T-cell (primary cell): Measurements from ENCODE around the gene CTBP2. TPM values are rescaled to one million over a fixed set of nuclear protein-coding genes. Genes with fewer than 3 reads are reported as not detected.
A peak's percentile ranks its signal among the peaks of the same experiment; 100 is the strongest.

ENCODE experiments used
- ATAC-seq, 4 experiments: fragments of 200-7000 bp in 3 of 4; fragments of 150-1000 bp in 1 of 4; cut with Tn5 transposase; replicated peaks in 1 of 4; 1 replicate in 3 of 4; 2 replicates in 1 of 4; pipeline ENCODE4 v1.10.0; 2021; ENCODE audit warnings: moderate library complexity in 3 of 4, mild to moderate bottlenecking in 2 of 4, moderate number of reproducible peaks in 1 of 4
- CTCF ChIA-PET, 2 donors: fragments of 300-600 bp; sonication (Branson Sonifier 250); formaldehyde crosslinking; loops; one replicate each; lab custom pipeline; 2022; ENCODE audit warnings: antibody characterized with exemption in 2 of 2; lab: Charles Lee
- POLR2A ChIA-PET, 2 donors: fragments of 300-600 bp; sonication (Branson Sonifier 250); formaldehyde crosslinking; loops; one replicate each; lab custom pipeline; 2022; ENCODE audit warnings: antibody characterized with exemption in 2 of 2; lab: Charles Lee
- DNase-seq, 35 experiments: peaks; one replicate each; pipeline versions ENCODE4 v3.0.0 to v3.0.0-alpha.2; 2013 to 2023
- H3K27ac ChIP-seq: one replicate; pipeline ENCODE4 v1.5.1; 2013; ENCODE audit warnings: low read length
- H3K27me3 ChIP-seq, 2 experiments: replicated peaks in 1 of 2; 1 replicate in 1 of 2; 2 replicates in 1 of 2; pipeline versions ENCODE4 v1.6.1 to v1.7.0; 2013; ENCODE audit warnings: low read length in 1 of 2, mixed read lengths in 1 of 2; ENCODE audit not compliant: control insufficient read depth in 2 of 2, insufficient read depth in 2 of 2; ENCODE audit errors: extremely low read depth in 1 of 2
- H3K36me3 ChIP-seq, 2 donors: 1 replicate in 1 of 2; 2 replicates in 1 of 2; pipeline versions ENCODE4 v1.6.1 to v1.7.0; 2013; ENCODE audit warnings: low read length in 1 of 2; ENCODE audit not compliant: control insufficient read depth in 2 of 2, insufficient read depth in 1 of 2; ENCODE audit errors: extremely low read depth in 1 of 2
- H3K4me1 ChIP-seq, 2 experiments: 1 replicate in 1 of 2; 2 replicates in 1 of 2; pipeline versions ENCODE4 v1.6.1 to v1.7.0; 2013; ENCODE audit warnings: low read length in 2 of 2, mixed read lengths in 1 of 2; ENCODE audit not compliant: insufficient read depth in 2 of 2, control insufficient read depth in 1 of 2; ENCODE audit errors: extremely low read depth in 1 of 2
- H3K4me3 ChIP-seq, 2 donors: 1 replicate in 1 of 2; 2 replicates in 1 of 2; pipeline versions ENCODE4 v1.5.1 to v1.7.0; 2013; ENCODE audit warnings: mild to moderate bottlenecking in 2 of 2, low read length in 1 of 2, moderate library complexity in 1 of 2; ENCODE audit not compliant: control insufficient read depth in 1 of 2; ENCODE audit errors: extremely low read depth in 1 of 2
- H3K9me3 ChIP-seq: 2 replicates; pipeline ENCODE4 v1.7.0; 2013
- H3K27ac Mint-ChIP-seq, 2 donors: one replicate each; pipeline ENCODE4 v1.8.0; 2020 to 2021; ENCODE audit warnings: mild to moderate bottlenecking in 2 of 2, mixed read lengths in 2 of 2
- H3K27me3 Mint-ChIP-seq, 2 donors: one replicate each; pipeline ENCODE4 v1.8.0; 2021 to 2022; ENCODE audit warnings: mixed read lengths in 2 of 2
- H3K36me3 Mint-ChIP-seq: one replicate; pipeline ENCODE4 v1.8.0; 2021; ENCODE audit warnings: mixed read lengths
- H3K4me1 Mint-ChIP-seq, 3 donors: one replicate each; pipeline ENCODE4 v1.8.0; 2020 to 2022; ENCODE audit warnings: mixed read lengths in 3 of 3, mild to moderate bottlenecking in 1 of 3
- H3K4me3 Mint-ChIP-seq, 3 donors: one replicate each; pipeline ENCODE4 v1.8.0; 2020 to 2022; ENCODE audit warnings: mild to moderate bottlenecking in 3 of 3, mixed read lengths in 3 of 3, moderate library complexity in 3 of 3
- H3K9me3 Mint-ChIP-seq, 3 donors: one replicate each; pipeline ENCODE4 v1.8.0; 2020 to 2022; ENCODE audit warnings: mixed read lengths in 3 of 3
- WGBS: methylation state at CpG from one replicate; pipeline ENCODE4 v1.1.5; 2013; ENCODE audit warnings: missing lambda C conversion rate; ENCODE audit not compliant: insufficient coverage; 5-methylcytosine and 5-hydroxymethylcytosine counted together
- total RNA-seq, 35 experiments: library from RNA in 6 of 35; stranded (reverse) in 6 of 35; fragments of 120-200 nt in 1 of 35; gene quantifications; one replicate each; pipeline versions ENCODE4 v1.2.1 to v1.2.4 and lab custom pipeline; 2013 to 2026

CTBP2 gene
- total RNA-seq, 5 donors from 2014 or later (not counting 1 experiment from before 2014, with no cell fraction given), result 1.1 to 5.8 (median 3.1) TPM

DNA sequence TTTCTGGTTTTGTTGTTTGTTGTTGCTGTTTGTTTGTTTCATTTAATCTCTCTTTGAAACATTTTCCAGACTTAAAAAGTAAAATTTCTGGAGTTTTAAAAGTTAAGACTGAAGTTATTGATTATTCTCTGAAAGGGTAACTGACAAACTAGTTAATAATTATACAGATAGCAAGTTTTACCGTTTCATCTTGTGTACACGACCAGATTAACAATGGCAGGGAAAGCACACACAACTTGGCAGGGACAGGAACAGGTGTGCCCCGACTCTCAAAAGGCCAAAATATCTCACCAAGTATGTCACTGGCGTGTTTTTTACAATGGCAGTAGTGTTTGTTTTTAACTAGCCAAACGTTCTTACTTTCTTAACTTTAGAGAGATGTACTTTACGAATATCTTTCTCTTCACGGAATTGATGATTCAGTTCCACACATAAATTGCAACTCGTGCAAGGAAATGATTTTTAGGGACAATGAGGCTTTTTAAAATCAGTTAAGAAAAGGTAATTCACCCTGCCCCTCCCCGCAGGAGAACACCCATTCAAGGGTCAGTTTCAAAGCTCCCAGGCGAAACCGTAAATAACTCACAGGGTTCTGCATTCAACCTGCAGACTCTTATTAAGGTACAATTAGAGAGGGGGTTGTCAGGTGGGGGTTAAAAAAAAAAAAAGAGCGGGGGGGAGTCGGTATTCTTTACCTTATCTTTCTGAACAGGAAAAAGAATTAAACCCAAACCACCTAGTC lies 3.5 kb downstream of the CTBP2 start:
- Mint-ChIP-seq H3K27me3 (peaks cover 58 to 62% of the 10 kb centered on the region in 2 donors), H3K27ac (no peak overlapping the region), H3K4me3 (peak overlapping the region in 2 of 3 donors; percentile 5 to 75), H3K9me3 (no peaks in the 10 kb centered on the region), H3K4me1 (peaks cover 6 to 16% (median 7%) of the 10 kb centered on the region in 3 donors), H3K36me3 (no peaks in the 10 kb centered on the region)
- ChIA-PET POLR2A (no interaction called here), CTCF (no interaction called here)
- Histone ChIP-seq H3K27me3 (peaks cover 0 to 45% of the 10 kb centered on the region in 2 experiments), H3K4me1 (peaks cover 2 to 19% of the 10 kb centered on the region in 2 experiments), H3K9me3 (no peaks in the 10 kb centered on the region), H3K36me3 (no peaks in the 10 kb centered on the region), H3K27ac (no peak overlapping the region), H3K4me3 (no peak overlapping the region)
- no peak for DNase-seq
- 53% methylated on average over 3 of the region's 13 CpGs for WGBS
- no peak for ATAC-seq

DNA sequence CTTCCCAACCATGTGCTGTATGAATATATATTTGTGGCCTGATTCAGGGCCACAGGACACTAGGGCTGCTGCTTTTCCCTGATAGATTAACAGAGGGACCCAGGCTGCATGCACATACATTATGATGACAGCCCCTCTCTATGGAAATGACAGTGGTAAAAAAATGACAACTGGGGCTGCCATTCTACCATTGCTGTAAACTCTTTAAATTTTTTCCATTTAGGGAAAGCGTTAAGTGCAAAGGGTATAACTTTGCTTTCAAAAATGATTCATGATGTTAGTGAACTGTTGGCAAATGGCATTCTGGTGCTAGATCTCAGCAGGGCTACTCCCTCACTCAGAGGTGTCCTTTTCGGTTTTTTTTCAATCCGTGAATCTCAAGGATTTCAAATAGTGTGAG lies 4.2 kb downstream of the CTBP2 start:
- H3K9me3 ChIP-seq, result no peaks in the 10 kb centered on the region
- H3K4me3 ChIP-seq, result no peak overlapping the region
- H3K4me1 ChIP-seq, result peaks cover 2 to 18% of the 10 kb centered on the region in 2 experiments
- Mint-ChIP-seq H3K4me1 (peaks cover 6 to 17% (median 7%) of the 10 kb centered on the region in 3 donors), H3K27ac (no peak overlapping the region), H3K4me3 (no peak overlapping the region), H3K9me3 (no peaks in the 10 kb centered on the region), H3K36me3 (no peaks in the 10 kb centered on the region), H3K27me3 (peaks cover 59 to 62% of the 10 kb centered on the region in 2 donors)
- no peak for DNase-seq
- ATAC-seq, result no peak
- WGBS, result 67% methylated on average over 1 of the region's 3 CpGs
- no peaks in the 10 kb centered on the region for H3K36me3 ChIP-seq
- CTCF ChIA-PET, result no interaction called here
- H3K27me3 ChIP-seq, result peaks cover 0 to 39% of the 10 kb centered on the region in 2 experiments
- no peak overlapping the region for H3K27ac ChIP-seq
- POLR2A ChIA-PET, result no interaction called here

DNA sequence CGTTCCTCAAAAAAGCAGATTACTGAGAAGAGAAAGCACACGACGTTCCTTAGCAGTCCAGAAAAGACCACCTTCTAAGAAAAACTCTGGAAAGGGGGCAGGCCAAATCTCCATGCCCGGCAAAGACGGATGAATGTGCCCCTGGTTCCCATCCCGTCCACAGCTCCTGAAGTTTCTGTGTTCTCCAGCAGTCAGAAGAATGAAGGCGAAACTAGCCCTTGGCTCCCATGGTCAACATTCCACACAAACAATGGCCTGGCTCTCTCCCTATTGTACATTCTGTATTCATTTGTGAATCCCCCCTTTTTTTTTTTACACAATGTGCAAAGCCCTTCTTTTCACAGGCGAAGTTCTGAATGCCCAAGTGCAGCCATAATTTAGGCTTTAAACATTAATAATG lies 5.3 kb downstream of the CTBP2 start:
- H3K27me3 ChIP-seq, result peaks cover 0 to 42% of the 10 kb centered on the region in 2 experiments
- POLR2A ChIA-PET, result no interaction called here
- H3K9me3 ChIP-seq, result no peaks in the 10 kb centered on the region
- ATAC-seq (no peak), DNase-seq (no peak)
- H3K27ac Mint-ChIP-seq, result no peak overlapping the region
- CTCF ChIA-PET, result no interaction called here
- peaks cover 6 to 20% (median 7%) of the 10 kb centered on the region in 3 donors for H3K4me1 Mint-ChIP-seq
- no peak overlapping the region for H3K4me3 Mint-ChIP-seq
- H3K27me3 Mint-ChIP-seq, result peaks cover 64 to 72% of the 10 kb centered on the region in 2 donors
- H3K9me3 Mint-ChIP-seq, result no peaks in the 10 kb centered on the region
- H3K4me1 ChIP-seq, result peaks cover 2 to 14% of the 10 kb centered on the region in 2 experiments
- H3K4me3 ChIP-seq, result no peak overlapping the region
- H3K27ac ChIP-seq, result no peak overlapping the region
- H3K36me3 Mint-ChIP-seq, result no peaks in the 10 kb centered on the region
- no peaks in the 10 kb centered on the region for H3K36me3 ChIP-seq
- WGBS, result 93% methylated on average over 4 of the region's 8 CpGs

DNA sequence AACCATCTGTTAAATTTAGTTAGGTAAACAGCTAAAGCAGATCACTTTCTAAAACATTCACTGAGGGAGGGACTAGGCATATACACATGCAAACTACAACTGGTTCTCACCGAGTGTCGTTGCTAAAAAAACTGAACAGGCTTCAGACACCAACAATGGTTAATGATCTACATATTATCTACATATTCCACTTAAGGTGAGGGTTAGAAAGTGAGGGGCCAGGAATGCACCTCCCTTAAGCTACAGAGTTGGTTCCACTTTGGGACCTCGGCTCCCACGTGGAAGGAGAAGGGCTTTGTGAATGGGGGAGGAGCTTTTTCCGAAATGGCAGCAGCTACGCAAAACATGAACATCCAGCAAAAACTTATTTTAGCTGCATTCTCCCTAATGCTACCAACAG lies 5.8 kb downstream of the CTBP2 start:
- peaks cover 6 to 20% (median 7%) of the 10 kb centered on the region in 3 donors for H3K4me1 Mint-ChIP-seq
- no peaks in the 10 kb centered on the region for H3K36me3 Mint-ChIP-seq

DNA sequence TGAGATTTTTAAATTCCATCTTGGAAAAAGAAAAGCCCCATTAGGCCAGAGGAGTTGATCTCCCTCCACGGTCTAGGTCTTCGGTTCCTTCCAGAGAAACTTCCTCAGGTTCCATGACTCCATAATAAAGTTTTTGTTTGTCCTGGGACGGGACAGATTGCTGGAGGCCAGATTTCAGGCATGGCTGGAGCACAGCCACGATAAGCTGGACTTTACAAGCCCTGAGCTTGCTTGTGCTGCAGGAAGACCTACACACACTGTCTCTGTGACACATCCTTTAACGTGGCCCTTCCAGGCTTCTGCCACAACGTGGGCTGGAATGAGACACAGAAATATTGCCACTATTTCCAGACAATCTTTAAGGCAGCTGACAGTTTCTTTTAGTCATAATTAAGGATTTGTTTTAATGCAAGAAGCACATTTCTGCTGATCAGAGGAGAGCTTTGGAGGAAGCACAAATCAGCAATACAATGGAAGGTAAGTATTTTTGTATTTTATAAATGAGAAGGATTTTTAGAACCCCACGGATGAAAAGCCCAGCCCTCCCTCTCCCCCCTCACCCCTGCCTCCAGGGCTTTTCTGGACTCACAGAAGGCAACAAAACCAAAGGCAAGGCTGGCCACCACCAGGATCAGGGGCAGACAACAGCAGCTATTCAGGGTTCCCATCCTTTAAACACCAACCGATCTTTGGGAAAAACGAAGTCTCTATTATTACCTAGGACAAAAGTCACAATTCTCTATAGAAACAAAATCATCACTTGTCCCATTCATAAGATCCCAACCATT lies 6.5 kb downstream of the CTBP2 start:
- Mint-ChIP-seq H3K27ac (no peak overlapping the region), H3K27me3 (peaks cover 67 to 83% of the 10 kb centered on the region in 2 donors), H3K36me3 (no peaks in the 10 kb centered on the region), H3K4me1 (peaks cover 6 to 20% (median 7%) of the 10 kb centered on the region in 3 donors), H3K9me3 (no peaks in the 10 kb centered on the region), H3K4me3 (no peak overlapping the region)
- Histone ChIP-seq H3K4me1 (peaks cover 2 to 11% of the 10 kb centered on the region in 2 experiments), H3K27ac (no peak overlapping the region), H3K27me3 (peaks cover 0 to 49% of the 10 kb centered on the region in 2 experiments), H3K9me3 (no peaks in the 10 kb centered on the region), H3K4me3 (no peak overlapping the region), H3K36me3 (no peaks in the 10 kb centered on the region)
- ChIA-PET CTCF (no interaction called here), POLR2A (interaction anchor here in 1 of 2 donors (0.5 kb wide), 1 partner anchor 17 kb away, joined by 3 read pairs; no protein-coding TSS in a partner anchor)
- DNase-seq, result no peak
- 79% methylated on average over 5 of the region's 9 CpGs for WGBS
- ATAC-seq, result no peak

More for the DNA sequence above, 5.8 kb downstream of the CTBP2 start:
- no peaks in the 10 kb centered on the region for H3K9me3 Mint-ChIP-seq
- Histone ChIP-seq H3K27me3 (peaks cover 0 to 42% of the 10 kb centered on the region in 2 experiments), H3K9me3 (no peaks in the 10 kb centered on the region), H3K27ac (no peak overlapping the region), H3K36me3 (no peaks in the 10 kb centered on the region), H3K4me3 (no peak overlapping the region), H3K4me1 (peaks cover 2 to 13% of the 10 kb centered on the region in 2 experiments)
- DNase-seq, result no peak
- no peak overlapping the region for H3K27ac Mint-ChIP-seq
- ChIA-PET CTCF (no interaction called here), POLR2A (interaction anchor here in 1 of 2 donors (0.5 kb wide), 1 partner anchor 16 kb away, joined by 3 read pairs; no protein-coding TSS in a partner anchor)
- H3K27me3 Mint-ChIP-seq, result peaks cover 67 to 77% of the 10 kb centered on the region in 2 donors
- no peak overlapping the region for H3K4me3 Mint-ChIP-seq
- no CpG with 5 or more reads among the region's 6 CpGs for WGBS
- ATAC-seq, result no peak
